GM12878 (cell line): ENCODE measurements around the gene OSGEP. TPM values are rescaled to one million over a fixed set of nuclear protein-coding genes. Genes with fewer than 3 reads are reported as not detected.

Experiments
- ATAC-seq: fragments of 200-7000 bp; cut with Tn5 transposase; 3 replicates; pipeline ENCODE4 v1.9.1; 2020; ENCODE audit warnings: mild to moderate bottlenecking, moderate library complexity
- BruUV-seq: library from RNA; stranded (reverse); fragments of 400-500 nt; replicated peaks from 2 replicates; lab custom pipeline; 2021; lab: Mats Ljungman, UMichigan
- CTCF ChIA-PET: fragments of 300-600 bp; sonication (Branson Sonifier 250); formaldehyde crosslinking; extraction: SDS; loops from one replicate; lab custom pipeline; 2021; ENCODE audit warnings: inconsistent platforms; lab: Yijun Ruan, JAX
- POLR2A ChIA-PET: fragments of 350-600 bp; formaldehyde crosslinking; extraction: SDS; loops from one replicate; lab custom pipeline; 2021; ENCODE audit warnings: inconsistent platforms; lab: Charles Lee
- RAD21 ChIA-PET: fragments of 300-600 bp; sonication (Branson Sonifier 250); formaldehyde crosslinking; loops from one replicate; lab custom pipeline; 2023; ENCODE audit warnings: antibody characterized with exemption; ENCODE audit not compliant: unreplicated experiment; lab: Charles Lee
- SMC1A ChIA-PET: fragments of 300-600 bp; sonication (Branson Sonifier 250); formaldehyde crosslinking; loops from one replicate; lab custom pipeline; 2023; ENCODE audit not compliant: unreplicated experiment, uncharacterized antibody; lab: Charles Lee
- DNase-seq: peaks from one replicate; pipeline ENCODE4 v3.0.0-alpha.2; 2011; ENCODE audit warnings: low read depth, low spot score
- FAIRE-seq: peaks from 3 replicates; lab custom pipeline; 2011; peaks lifted over from hg19 to GRCh38; lab: Jason Lieb, UNC
- H2AFZ ChIP-seq: 2 replicates; pipeline ENCODE4 v1.6.0; 2011; ENCODE audit warnings: low read depth, low read length, control low read depth; ENCODE audit not compliant: control insufficient read depth
- H3K27ac ChIP-seq: 2 replicates; pipeline ENCODE4 v1.5.1; 2011; ENCODE audit warnings: control low read depth; ENCODE audit not compliant: control insufficient read depth, insufficient read depth
- H3K27me3 ChIP-seq, 2 experiments: replicated peaks in 1 of 2; 2 replicates each; pipeline versions ENCODE4 v1.6.0 to v1.6.1; 2011; ENCODE audit warnings: low read length in 1 of 2; ENCODE audit not compliant: control insufficient read depth in 2 of 2, insufficient read depth in 2 of 2
- H3K36me3 ChIP-seq, 2 experiments: 2 replicates each; pipeline ENCODE4 v1.5.1; 2011; ENCODE audit warnings: low read length in 1 of 2; ENCODE audit not compliant: control insufficient read depth in 2 of 2, insufficient read depth in 2 of 2
- H3K4me1 ChIP-seq: 2 replicates; pipeline ENCODE4 v1.6.1; 2011; ENCODE audit warnings: mild to moderate bottlenecking, low read length, moderate library complexity, mixed read lengths; ENCODE audit not compliant: control insufficient read depth, insufficient read depth
- H3K4me2 ChIP-seq: 2 replicates; pipeline ENCODE4 v1.6.0; 2011; ENCODE audit warnings: control low read depth; ENCODE audit not compliant: control insufficient read depth, insufficient read depth
- H3K4me3 ChIP-seq: fragments of 200-600 bp; sonication (generic); 2 replicates; pipeline ENCODE4 v1.5.1; 2016
- H3K79me2 ChIP-seq: 2 replicates; pipeline ENCODE4 v1.6.0; 2011; ENCODE audit warnings: low read length; ENCODE audit not compliant: control insufficient read depth, insufficient read depth
- H3K9ac ChIP-seq: 2 replicates; pipeline ENCODE4 v1.8.0; 2011; ENCODE audit warnings: low read length, control low read depth, mixed read lengths; ENCODE audit not compliant: control insufficient read depth, insufficient read depth
- H3K9me3 ChIP-seq: replicated peaks from 3 replicates; pipeline ENCODE4 v1.5.1; 2011; ENCODE audit warnings: mild to moderate bottlenecking, low read length; ENCODE audit not compliant: control insufficient read depth, insufficient read depth
- H4K20me1 ChIP-seq: 2 replicates; pipeline ENCODE4 v1.6.0; 2011; ENCODE audit not compliant: control insufficient read depth, insufficient read depth
- BHLHE40 ChIP-seq, 2 experiments: fragments of 450-650 bp in 1 of 2; IDR thresholded peaks; 2 replicates each; pipeline ENCODE4 v1.6.1; 2011 to 2017; ENCODE audit warnings: low read depth in 2 of 2, borderline replicate concordance in 1 of 2, improper control_type of control experiment in 1 of 2, low read length in 1 of 2, mild to moderate bottlenecking in 1 of 2
- DPF2 ChIP-seq: fragments of 450-650 bp; IDR thresholded peaks from 2 replicates; pipeline ENCODE4 v1.6.1; 2017; ENCODE audit warnings: mild to moderate bottlenecking
- EP300 ChIP-seq, 2 experiments: fragments of 150-350 bp in 1 of 2; IDR thresholded peaks; 2 replicates each; pipeline ENCODE4 v1.6.1; 2011 to 2012; ENCODE audit warnings: low read depth in 2 of 2, low read length in 2 of 2, borderline replicate concordance in 1 of 2, improper control_type of control experiment in 1 of 2, inconsistent platforms in 1 of 2; ENCODE audit not compliant: control insufficient read depth in 1 of 2
- ESRRA ChIP-seq: IDR thresholded peaks from 2 replicates; pipeline ENCODE4 v1.6.1; 2012; ENCODE audit warnings: mild to moderate bottlenecking, low read length, improper control_type of control experiment
- GATAD2B ChIP-seq: fragments of 450-650 bp; conservative IDR thresholded peaks from 2 replicates; pipeline ENCODE4 v1.6.1; 2017; ENCODE audit warnings: low read depth, mild to moderate bottlenecking, moderate library complexity
- HDGF ChIP-seq: fragments of 450-650 bp; IDR thresholded peaks from 2 replicates; pipeline ENCODE4 v1.6.1; 2016; ENCODE audit warnings: antibody characterized with exemption
- MXI1 ChIP-seq: fragments of 150-350 bp; IDR thresholded peaks from 2 replicates; pipeline ENCODE4 v1.6.1; 2011; ENCODE audit warnings: low read depth, mild to moderate bottlenecking, inconsistent platforms, low read length, improper control_type of control experiment
- NR2C2 ChIP-seq: IDR thresholded peaks from 2 replicates; pipeline ENCODE4 v1.6.1; 2011; ENCODE audit warnings: borderline replicate concordance, low read depth; ENCODE audit not compliant: control insufficient read depth, insufficient read length
- NRF1 ChIP-seq: conservative IDR thresholded peaks from 2 replicates; pipeline ENCODE4 v1.6.1; 2011; ENCODE audit warnings: mild to moderate bottlenecking, low read depth, low read length, improper control_type of control experiment
- RUNX3 ChIP-seq: IDR thresholded peaks from 2 replicates; pipeline ENCODE4 v1.6.1; 2012; ENCODE audit warnings: low read length, inconsistent platforms
- SMC3 ChIP-seq: IDR thresholded peaks from 2 replicates; pipeline ENCODE4 v1.6.1; 2011; ENCODE audit warnings: low read length, improper control_type of control experiment, borderline replicate concordance
- STAT1 ChIP-seq: fragments of 450-650 bp; conservative IDR thresholded peaks from 2 replicates; pipeline ENCODE4 v1.6.1; 2014; ENCODE audit warnings: antibody characterized with exemption, mild to moderate bottlenecking
- STAT3 ChIP-seq: IDR thresholded peaks from 2 replicates; pipeline ENCODE4 v1.6.1; 2011; ENCODE audit warnings: low read depth, low read length, improper control_type of control experiment
- TBL1XR1 ChIP-seq: IDR thresholded peaks from 2 replicates; pipeline ENCODE4 v1.6.1; 2012; ENCODE audit warnings: low read depth, low read length, improper control_type of control experiment
- USF2 ChIP-seq: IDR thresholded peaks from 2 replicates; pipeline ENCODE4 v1.6.1; 2011; ENCODE audit warnings: low read depth, low read length, improper control_type of control experiment, borderline replicate concordance
- YBX1 ChIP-seq: fragments of 450-650 bp; IDR thresholded peaks from 2 replicates; pipeline ENCODE4 v1.6.1; 2016; ENCODE audit warnings: antibody characterized with exemption
- ZNF207 ChIP-seq: fragments of 450-650 bp; IDR thresholded peaks from 2 replicates; pipeline ENCODE4 v1.6.1; 2014; ENCODE audit warnings: antibody characterized with exemption, mild to moderate bottlenecking, borderline replicate concordance
- ZNF384 ChIP-seq: IDR thresholded peaks from 2 replicates; pipeline ENCODE4 v1.6.1; 2012; ENCODE audit warnings: low read depth, mild to moderate bottlenecking, low read length, improper control_type of control experiment, borderline replicate concordance
- WGBS: methylation state at CpG from one replicate; pipeline ENCODE4 v1.1.6; 2016; ENCODE audit warnings: low lambda C conversion rate; ENCODE audit not compliant: insufficient replicate concordance, insufficient coverage; ENCODE audit errors: missing lambda C conversion rate; 5-methylcytosine and 5-hydroxymethylcytosine counted together
- in situ Hi-C: fragments of 300-500 bp; cut with MboI; formaldehyde crosslinking; loops from 9 replicates; pipeline ENCODE4 v1.14.3; 2018; ENCODE audit warnings: mixed read lengths
- intact Hi-C: fragments of 100-400 bp; cut with micrococcal nuclease; formaldehyde crosslinking; loops from one replicate; pipeline ENCODE4 v1.14.2; 2022; ENCODE audit not compliant: unreplicated experiment
- polyA plus RNA-seq, 11 experiments: library from polyadenylated mRNA; depleted of rRNA in 4 of 11; unstranded in 6 of 11; stranded (reverse) in 5 of 11; fragments of >200 nt; fragmentation: Nextera tagmentation in 4 of 11; fragmentation: Illumina TruSeq in 1 of 11; extraction: Ambion mirVana in 4 of 11; extraction: Trizol in 1 of 11; gene quantifications; 1 replicate in 1 of 11; 2 replicates in 10 of 11; pipeline versions ENCODE4 v1.2.1 to v1.2.3, GENCODE V29; 2011 to 2016; ENCODE audit warnings: inconsistent platforms in 2 of 11, missing spikeins in 2 of 11, low read depth in 1 of 11
- total RNA-seq, 4 experiments: library from RNA; depleted of rRNA in 3 of 4; stranded (reverse); fragments of >200 nt in 3 of 4; fragmentation: Illumina TruSeq in 1 of 4; extraction: Trizol in 1 of 4; gene quantifications; 2 replicates each; pipeline versions ENCODE4 v1.2.1 to v1.2.3, GENCODE V29; 2013 to 2021
- TF ChIP-seq, protein P1 (sequence below): fragments of 450-650 bp; IDR thresholded peaks from 2 replicates; pipeline ENCODE4 v1.6.1; 2016; ENCODE audit warnings: mild to moderate bottlenecking

OSGEP gene
- total and polyA plus RNA-seq, 10 of the 15 experiments (the other 5 are each of a cell fraction or from before 2014, with no cell fraction given) = 47.8 to 88.9 (median 52.8) TPM

DNA sequence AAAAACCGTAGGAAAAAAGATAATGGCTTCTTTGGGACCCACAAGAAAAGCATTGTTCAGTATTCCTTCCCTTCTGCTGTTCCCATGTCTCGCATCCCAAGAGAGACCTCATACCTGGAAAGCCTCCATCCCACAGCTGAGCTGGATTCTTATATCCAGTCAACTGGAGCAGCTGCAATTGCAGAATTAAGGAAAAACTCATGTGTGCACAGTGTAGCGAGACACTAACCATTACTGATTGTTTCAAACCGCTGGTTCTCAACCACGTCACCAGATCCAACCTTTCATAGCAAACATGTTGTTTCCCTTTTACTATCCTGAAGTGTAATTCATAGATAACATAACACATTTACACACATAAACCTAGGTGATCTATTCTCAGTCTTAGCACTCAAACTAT is 45.3 kb upstream of the OSGEP start (continued):
- TF ChIP-seq DPF2 (no peak), BHLHE40 (IDR thresholded peaks at IDR 0.05; ENCODE audit: borderline replicate concordance in 1 of 2, low read depth in 2 of 2, low read length in 1 of 2) (no peak), MXI1 (no peak), ZNF207 (no peak), ESRRA (no peak), ZNF384 (no peak), TBL1XR1 (no peak)
- TF ChIP-seq, protein P1, sequence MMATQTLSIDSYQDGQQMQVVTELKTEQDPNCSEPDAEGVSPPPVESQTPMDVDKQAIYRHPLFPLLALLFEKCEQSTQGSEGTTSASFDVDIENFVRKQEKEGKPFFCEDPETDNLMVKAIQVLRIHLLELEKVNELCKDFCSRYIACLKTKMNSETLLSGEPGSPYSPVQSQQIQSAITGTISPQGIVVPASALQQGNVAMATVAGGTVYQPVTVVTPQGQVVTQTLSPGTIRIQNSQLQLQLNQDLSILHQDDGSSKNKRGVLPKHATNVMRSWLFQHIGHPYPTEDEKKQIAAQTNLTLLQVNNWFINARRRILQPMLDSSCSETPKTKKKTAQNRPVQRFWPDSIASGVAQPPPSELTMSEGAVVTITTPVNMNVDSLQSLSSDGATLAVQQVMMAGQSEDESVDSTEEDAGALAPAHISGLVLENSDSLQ = no peak

GRCh38 chr14:20499108-20499507 is 44.5 kb upstream of the OSGEP start:
- in situ Hi-C loops (no loop called here), intact Hi-C loops (no loop called here)
- DNase-seq = no peak
- Histone ChIP-seq H3K9me3 (no peaks in the 10 kb centered on the region; the same call in 2 of the 3 replicates), H3K4me3 (no peak overlapping the region), H3K27ac (no peak overlapping the region), H3K79me2 (no peaks in the 10 kb centered on the region), H3K9ac (no peak overlapping the region), H3K4me2 (no peak overlapping the region), H3K36me3 (no peaks in the 10 kb centered on the region), H3K4me1 (peaks cover 8% of the 10 kb centered on the region; the same call in 1 of the 2 replicates), H3K27me3 (no peaks in the 10 kb centered on the region), H2AFZ (no peak overlapping the region), H4K20me1 (no peaks in the 10 kb centered on the region)
- POLR2A ChIA-PET = no interaction called here
- RAD21 ChIA-PET = no interaction called here
- WGBS = 80% methylated on average over 4 of the region's 4 CpGs
- no TSS peak for BruUV-seq
- SMC1A ChIA-PET = no interaction called here
- CTCF ChIA-PET = interaction anchor here (1.9 kb wide), 1 partner anchor 11 kb away, joined by 12 read pairs; no protein-coding TSS in a partner anchor
- ATAC-seq = no peak; the same call in 2 of the 3 replicates
- FAIRE-seq = no peak
- no peak for TF ChIP-seq NRF1
- no peak for TF ChIP-seq EP300 (IDR thresholded peaks at IDR 0.05; ENCODE audit: borderline replicate concordance in 1 of 2, control insufficient read depth in 1 of 2, low read depth in 2 of 2, low read length in 2 of 2)
- no peak for TF ChIP-seq TBL1XR1
- no peak for TF ChIP-seq HDGF
- TF ChIP-seq STAT3 = no peak
- TF ChIP-seq ESRRA = no peak
- TF ChIP-seq STAT1 = no peak
- TF ChIP-seq USF2 = no peak
- no peak for TF ChIP-seq YBX1
- TF ChIP-seq NR2C2 = no peak
- TF ChIP-seq SMC3 = no peak
- TF ChIP-seq GATAD2B = no peak
- no peak for TF ChIP-seq RUNX3
